ENCODE measurements around the gene BRSK2.
A peak's percentile ranks its signal among the peaks of the same experiment; 100 is the strongest.

Gene BRSK2

GRCh38 chr11:1399386-1400316 is 9.9 kb downstream of the BRSK2 start:
- TF ChIP-seq, protein P1, sequence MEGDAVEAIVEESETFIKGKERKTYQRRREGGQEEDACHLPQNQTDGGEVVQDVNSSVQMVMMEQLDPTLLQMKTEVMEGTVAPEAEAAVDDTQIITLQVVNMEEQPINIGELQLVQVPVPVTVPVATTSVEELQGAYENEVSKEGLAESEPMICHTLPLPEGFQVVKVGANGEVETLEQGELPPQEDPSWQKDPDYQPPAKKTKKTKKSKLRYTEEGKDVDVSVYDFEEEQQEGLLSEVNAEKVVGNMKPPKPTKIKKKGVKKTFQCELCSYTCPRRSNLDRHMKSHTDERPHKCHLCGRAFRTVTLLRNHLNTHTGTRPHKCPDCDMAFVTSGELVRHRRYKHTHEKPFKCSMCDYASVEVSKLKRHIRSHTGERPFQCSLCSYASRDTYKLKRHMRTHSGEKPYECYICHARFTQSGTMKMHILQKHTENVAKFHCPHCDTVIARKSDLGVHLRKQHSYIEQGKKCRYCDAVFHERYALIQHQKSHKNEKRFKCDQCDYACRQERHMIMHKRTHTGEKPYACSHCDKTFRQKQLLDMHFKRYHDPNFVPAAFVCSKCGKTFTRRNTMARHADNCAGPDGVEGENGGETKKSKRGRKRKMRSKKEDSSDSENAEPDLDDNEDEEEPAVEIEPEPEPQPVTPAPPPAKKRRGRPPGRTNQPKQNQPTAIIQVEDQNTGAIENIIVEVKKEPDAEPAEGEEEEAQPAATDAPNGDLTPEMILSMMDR (IDR thresholded peaks at IDR 0.05), result no peak
- Mint-ChIP-seq H3K27ac (no peak overlapping the region), H3K36me3 (ENCODE audit: low read depth) (no peaks in the 10 kb centered on the region), H3K27me3 (ENCODE audit: low read depth, poor library complexity) (peaks cover 6% of the 10 kb centered on the region), H3K4me3 (no peak overlapping the region), H3K9me3 (no peaks in the 10 kb centered on the region), H3K4me1 (no peaks in the 10 kb centered on the region)
- DNase-seq, result no peak

- Mint-ChIP-seq H3K4me3 (no peak overlapping the region), H3K9me3 (no peaks in the 10 kb centered on the region), H3K27me3 (ENCODE audit: low read depth, poor library complexity) (peaks cover 6% of the 10 kb centered on the region), H3K4me1 (no peaks in the 10 kb centered on the region), H3K36me3 (ENCODE audit: low read depth) (no peaks in the 10 kb centered on the region), H3K27ac (no peak overlapping the region)
- TF ChIP-seq, protein P1 (IDR thresholded peaks at IDR 0.05), result no peak
- DNase-seq, result peak; percentile 1
Observed at GRCh38 chr11:1400317-1401170, 10.8 kb downstream of the BRSK2 start.

GRCh38 chr11:1401171-1401445 is 11.4 kb downstream of the BRSK2 start:
- Mint-ChIP-seq H3K9me3 (no peaks in the 10 kb centered on the region), H3K4me3 (no peak overlapping the region), H3K27me3 (ENCODE audit: low read depth, poor library complexity) (peaks cover 11% of the 10 kb centered on the region), H3K36me3 (ENCODE audit: low read depth) (no peaks in the 10 kb centered on the region), H3K4me1 (no peaks in the 10 kb centered on the region), H3K27ac (no peak overlapping the region)
- no peak for DNase-seq
- TF ChIP-seq, protein P1 (IDR thresholded peaks at IDR 0.05), result no peak

GRCh38 chr11:1401656-1402221 is 12.0 kb downstream of the BRSK2 start:
- peaks cover 11% of the 10 kb centered on the region for H3K27me3 Mint-ChIP-seq (ENCODE audit: low read depth, poor library complexity)
- DNase-seq, result peak; percentile 97
- H3K36me3 Mint-ChIP-seq (ENCODE audit: low read depth), result no peaks in the 10 kb centered on the region
- H3K9me3 Mint-ChIP-seq, result no peaks in the 10 kb centered on the region
- TF ChIP-seq, protein P1 (IDR thresholded peaks at IDR 0.05), result no peak
- H3K4me3 Mint-ChIP-seq, result no peak overlapping the region
- H3K4me1 Mint-ChIP-seq, result no peaks in the 10 kb centered on the region
- H3K27ac Mint-ChIP-seq, result no peak overlapping the region

DNA sequence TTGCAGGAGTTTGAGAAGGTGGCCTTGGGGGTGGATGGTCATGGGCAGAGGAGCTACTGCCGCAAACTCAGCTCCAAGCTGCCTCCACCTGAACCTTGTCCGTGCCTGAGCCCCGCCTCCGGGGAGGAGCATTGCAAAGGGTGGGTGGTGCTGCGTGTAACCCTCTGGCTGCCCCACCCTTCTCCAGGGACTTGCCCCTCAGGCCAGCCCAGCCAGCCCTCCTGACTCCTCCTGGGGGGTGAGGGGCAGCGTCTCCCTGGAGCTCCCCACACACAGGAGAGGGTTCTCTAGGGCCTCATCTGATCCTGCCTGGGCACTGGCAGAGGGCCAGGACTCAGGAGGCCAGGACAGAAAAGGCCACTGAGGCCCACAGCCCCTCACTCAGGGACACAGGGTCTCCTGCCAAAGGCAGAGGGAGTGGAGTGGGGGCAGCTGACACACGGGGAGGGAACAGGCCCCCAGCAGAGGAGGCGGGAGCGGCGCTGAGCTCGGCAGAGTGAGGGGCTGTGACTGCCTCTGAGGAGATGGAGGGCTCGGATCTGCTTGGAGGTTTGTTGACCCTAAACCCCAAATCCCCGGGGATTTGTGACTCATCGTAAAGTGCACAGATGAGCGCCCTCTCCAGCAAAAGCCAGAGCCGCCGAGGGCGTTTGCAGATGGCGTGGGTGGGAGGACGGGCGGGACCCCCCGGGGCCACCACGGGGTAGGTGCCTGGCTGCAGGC is 12.8 kb downstream of the BRSK2 start:
- H3K27me3 Mint-ChIP-seq (ENCODE audit: low read depth, poor library complexity), result peaks cover 11% of the 10 kb centered on the region
- H3K36me3 Mint-ChIP-seq (ENCODE audit: low read depth), result no peaks in the 10 kb centered on the region
- no peak for DNase-seq
- H3K4me1 Mint-ChIP-seq, result no peaks in the 10 kb centered on the region
- H3K27ac Mint-ChIP-seq, result no peak overlapping the region
- no peaks in the 10 kb centered on the region for H3K9me3 Mint-ChIP-seq
- H3K4me3 Mint-ChIP-seq, result no peak overlapping the region
- TF ChIP-seq, protein P1 (IDR thresholded peaks at IDR 0.05), result no peak

All from nephron progenitor cell (in vitro differentiated cells).